IPS DF 4.7 (cell line): Measurements from ENCODE around the gene P2RY12.
A peak's percentile ranks its signal among the peaks of the same experiment; 100 is the strongest.

Source experiments
- DNase-seq: peaks from one replicate; pipeline ENCODE4 v3.0.0-alpha.2; 2013; ENCODE audit warnings: low spot score; ENCODE audit errors: extremely low read depth

The P2RY12 gene

DNA sequence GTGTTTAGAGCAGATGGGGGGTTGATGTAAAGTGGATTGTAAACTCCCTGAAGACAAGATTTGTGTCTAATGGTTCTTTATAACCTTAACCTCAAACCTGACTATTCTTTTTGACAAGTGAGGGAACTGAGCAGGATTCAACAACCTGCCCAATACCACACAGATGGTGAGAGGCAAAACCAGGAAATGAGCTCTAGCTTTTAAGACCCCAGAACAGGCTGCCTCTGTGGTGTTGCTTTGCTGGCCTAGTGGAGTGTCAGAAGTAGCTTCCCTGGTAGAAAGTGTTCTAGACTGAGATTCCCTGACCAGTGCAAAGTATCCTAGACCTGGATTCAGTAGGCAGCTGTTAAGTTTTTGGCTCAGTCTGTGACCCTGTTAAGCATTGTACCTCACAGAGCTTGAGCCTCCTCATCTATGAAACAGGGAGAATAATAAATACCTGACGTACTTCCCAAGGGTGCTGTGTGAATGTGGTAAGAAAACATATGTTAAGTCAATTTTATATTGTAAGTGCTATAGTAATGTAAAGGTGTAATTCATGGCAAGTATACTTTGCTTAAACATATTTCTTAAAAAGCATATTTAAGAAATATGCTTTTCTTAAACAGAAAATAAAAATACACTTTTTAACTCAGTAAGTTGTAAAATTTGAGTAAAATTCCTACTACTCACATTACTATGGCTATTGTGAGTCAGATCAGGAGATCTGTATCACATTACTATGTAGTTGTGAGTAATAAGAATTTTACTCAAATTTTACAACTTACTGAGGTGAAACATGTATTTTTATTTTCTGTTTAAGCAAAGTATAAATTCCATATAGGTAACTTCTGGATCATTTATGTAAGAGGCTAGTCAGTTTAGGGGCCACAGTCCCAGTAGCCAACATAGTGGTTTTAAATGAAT is 76.7 kb downstream of the P2RY12 start:
- no peak for DNase-seq

DNA sequence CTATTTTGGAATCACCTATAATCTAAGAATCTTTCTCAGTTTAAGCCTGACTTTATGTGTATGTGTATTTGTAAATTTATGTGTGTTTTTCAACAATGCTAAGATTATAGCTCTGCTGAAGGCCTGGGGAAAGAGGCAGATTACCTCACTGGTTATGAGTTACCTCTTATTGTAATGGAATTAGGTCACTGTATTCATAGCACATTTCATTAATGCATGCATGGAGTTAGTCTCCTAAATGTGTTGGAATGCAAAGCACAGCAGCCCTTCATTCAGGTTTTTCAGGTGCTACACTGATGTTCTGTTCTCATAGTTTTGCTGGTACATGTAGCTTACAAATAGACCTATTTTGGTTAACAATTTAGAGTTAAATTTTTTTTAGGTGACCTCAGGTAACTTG is 77.4 kb downstream of the P2RY12 start:
- no peak for DNase-seq

DNA sequence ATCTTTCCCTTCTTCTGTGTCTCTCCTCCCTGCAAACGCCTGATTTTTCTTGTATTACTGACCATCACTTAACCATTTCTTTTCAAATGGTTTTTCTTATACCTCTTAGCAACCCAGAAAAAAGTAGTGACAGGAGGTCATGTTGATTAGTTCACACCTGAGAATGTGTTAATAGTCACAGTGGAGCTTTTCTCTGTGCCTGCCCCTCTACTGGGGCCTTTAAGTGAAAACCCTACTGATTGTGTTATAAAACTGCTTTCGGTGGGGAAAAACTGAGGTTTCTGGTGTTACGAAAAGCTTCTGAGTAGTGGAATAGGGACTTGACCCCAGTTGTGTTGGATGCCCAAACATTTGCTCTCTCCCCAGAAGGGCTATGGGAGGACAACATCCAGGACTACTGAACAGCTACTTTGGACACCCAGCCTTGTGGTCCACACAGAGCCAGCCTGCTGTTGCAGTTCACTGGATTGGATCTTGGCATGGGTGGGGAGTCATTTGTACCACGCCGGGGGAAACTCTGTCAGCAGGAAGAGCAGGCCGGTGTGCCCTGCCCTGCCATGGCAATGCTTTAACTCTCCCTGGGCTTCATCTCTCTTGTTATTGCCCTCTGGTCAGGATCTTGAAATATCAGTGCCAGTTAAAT is 78.3 kb downstream of the P2RY12 start:
- no peak for DNase-seq

DNA sequence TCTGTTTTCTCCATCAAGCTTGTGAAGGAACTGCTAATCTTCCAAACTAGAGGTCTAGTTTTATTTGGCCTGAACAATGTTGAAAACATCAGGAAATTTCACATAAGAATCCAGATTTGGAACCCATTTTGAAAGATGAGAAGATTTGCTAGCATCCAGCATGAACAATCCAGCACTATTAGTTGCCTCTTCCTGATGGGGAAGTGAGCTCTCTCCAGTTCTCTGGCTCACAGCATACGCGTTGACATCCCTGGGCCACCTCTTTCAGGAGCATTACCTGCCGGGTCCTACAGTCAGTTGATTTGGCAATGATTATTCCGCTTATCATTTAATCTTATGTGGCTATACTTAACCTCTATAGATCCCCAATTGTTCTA is 78.8 kb downstream of the P2RY12 start:
- DNase-seq: no peak

DNA sequence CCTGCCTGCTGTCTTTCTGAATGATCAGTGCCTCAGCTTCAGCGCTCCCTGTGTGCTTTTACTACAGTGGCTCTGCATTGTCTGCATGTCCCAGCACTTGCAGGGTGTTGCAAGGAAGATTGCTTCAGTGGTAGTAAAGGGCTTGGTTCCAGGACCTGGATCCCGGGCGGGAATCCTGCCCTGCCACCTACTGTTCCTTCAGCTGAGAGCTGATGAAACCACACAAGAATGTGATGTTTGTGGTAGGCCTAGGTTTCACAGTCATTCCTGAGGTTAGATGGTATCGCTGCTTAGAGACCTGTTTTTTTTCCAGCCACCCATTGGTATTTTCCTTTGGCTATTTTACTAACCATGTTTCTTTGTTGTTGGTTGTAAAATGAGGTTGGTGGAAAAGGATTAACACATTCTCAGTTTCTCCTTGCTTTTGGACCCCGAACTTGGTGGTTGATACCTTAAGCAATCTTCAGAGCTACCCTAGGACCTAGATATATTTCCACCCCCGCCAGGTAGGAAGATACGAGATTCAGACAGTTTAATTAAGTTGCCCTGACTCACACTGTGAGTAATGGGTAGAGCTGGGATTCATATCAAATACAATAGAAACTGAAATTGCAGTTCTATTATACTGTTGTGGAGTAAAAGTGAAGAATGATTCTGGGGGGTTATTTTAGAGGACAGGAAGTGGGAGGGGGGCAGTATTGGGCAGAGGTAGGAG is 79.3 kb downstream of the P2RY12 start:
- peak; percentile 71 for DNase-seq

DNA sequence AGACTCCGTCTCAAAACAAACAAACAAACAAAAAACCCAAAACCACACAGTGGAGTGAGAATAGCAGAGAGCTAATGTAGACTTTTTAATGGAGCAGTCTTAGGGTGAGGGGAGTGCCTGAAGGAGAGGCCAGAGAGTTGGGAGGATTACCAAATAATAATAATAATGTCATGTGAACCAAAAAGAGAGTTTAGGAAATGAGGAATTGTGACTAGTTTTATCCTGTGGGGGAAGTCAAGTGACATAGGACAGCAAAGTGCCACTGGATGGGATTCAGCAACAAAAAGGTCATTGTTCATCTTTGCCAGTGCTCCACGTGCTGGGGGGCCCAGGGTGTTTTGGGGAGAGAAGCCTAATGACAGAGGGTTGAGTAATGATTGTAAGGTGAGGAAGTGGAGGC is 80.8 kb downstream of the P2RY12 start:
- DNase-seq: no peak

DNA sequence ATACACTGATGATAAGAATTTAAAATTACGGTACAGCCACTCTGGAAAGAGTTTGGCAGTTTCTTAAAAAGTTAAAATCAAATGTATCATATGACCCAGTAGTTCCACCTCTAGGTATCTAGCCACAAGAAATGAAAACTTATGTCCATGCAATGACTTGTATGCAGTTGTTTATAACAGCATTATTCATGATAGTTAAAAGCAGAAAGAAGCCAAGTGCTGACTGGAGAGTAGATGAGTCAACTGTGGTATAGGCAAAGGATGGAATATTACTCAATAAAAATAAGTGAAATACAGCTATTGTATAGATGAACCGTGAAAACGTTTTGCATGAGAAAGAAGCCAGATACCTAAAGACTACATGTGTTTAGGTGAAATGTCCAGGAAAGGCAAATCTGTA is 82.8 kb downstream of the P2RY12 start:
- no peak for DNase-seq

DNA sequence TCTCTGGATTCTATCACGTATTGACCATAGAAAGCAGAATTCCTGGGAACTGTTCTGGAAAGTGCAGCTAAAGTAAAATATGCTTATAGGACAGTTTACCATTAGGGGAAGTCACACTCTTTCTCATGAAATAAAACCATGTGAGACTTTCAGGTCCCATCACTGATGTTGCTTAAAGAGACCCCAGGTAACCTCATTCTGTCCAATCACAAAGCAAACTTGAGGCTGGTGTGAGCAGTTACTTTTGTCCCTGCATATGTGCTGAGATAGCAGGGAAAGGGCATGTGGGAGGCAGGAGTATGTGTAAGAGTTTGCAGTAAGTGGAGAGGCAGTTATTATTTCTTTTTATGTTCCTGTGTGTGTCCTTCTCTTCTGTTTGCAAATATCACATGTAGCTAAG is 84.0 kb downstream of the P2RY12 start:
- DNase-seq: no peak

DNA sequence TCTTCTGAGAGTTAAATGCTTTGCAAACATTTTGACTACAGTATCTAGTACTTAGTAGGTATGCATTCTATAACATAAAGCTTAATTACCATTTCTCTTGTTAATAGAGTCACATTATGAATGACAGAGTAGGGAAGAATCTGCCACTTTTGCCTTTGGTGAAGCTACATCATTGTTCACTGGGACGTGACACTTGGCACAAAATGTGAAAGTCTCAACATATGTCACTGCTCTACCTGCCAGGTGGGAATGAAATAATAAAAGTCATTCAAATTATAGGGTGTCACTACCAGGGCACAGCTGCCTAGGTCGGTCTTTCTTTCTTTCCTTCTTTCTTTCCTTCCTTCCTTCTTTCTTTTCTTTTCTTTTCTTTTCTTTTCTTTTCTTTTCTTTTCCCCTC is 85.5 kb downstream of the P2RY12 start:
- DNase-seq: no peak

DNA sequence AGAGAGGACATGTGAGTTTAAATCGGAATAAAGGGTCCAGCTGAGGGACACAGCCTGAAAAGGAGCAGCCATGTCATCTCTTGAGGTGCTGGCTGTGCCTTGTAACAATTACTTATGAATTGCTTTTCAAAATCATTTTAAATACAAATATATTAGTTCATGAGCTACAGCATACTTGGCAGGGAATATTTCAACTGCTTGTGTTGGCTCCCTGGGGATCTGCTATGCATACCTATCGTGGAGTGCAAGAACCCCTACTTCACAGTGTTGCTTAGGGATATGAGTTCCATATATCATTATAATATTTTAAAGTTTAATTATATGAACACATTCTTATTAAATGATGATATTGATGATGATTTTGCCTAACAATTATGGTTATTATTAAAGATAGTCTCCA is 87.1 kb downstream of the P2RY12 start:
- DNase-seq: no peak

DNA sequence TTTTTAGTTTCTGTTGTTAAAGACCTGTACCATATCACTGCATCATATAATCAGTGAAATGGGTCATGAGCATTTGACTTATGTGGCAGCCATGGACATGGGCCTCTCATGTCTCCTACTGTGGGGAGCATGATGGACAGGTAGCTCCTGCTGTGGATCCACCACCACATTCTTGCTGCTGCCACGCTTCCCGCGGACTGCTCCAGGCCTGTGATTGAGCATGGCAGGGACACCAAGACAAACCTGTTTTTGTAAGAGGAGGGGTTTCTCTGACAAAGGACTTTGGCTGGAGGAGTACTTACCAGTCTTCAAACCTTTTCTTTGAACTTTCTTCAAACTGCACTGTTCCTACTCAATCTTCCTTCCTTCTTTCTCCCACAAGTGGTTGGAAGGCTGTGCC is 88.3 kb downstream of the P2RY12 start:
- DNase-seq: no peak

DNA sequence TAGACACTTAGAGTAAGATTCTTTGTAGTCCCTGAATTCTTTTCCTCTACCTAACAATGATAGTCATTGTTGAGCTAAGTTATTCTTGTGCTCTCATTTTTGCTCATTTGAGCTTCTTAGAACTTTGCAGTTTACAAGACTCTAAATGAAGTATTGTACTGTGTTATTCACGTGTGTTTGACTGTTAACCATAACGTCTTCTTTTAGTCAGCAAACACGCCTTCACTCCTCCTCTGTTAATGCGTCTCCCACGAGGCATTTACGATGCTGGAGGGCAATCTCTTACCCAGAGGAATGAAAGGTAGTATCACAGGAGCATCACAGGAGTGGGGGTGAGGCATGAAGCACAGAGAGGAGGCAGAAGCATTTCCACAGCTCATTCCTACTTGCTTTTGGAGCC is 91.4 kb downstream of the P2RY12 start:
- no peak for DNase-seq

DNA sequence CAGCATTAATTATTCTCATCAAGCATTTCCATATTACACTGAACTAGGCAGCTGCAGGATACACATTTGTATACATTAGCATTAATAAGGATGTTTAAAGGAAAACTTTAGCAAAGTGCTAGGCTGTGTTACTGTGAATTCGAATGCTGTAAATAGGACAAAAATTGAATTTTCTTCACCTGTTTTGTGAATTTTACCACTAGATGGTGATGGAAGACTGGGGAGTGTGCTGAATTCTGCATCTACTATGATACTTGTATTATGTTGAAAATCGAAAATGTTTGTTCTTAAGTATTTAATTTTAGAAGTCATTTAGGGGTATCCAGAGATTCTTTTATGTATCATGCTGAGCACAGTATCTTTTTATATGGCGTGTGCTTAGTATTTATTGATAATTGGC is 93.9 kb downstream of the P2RY12 start:
- no peak for DNase-seq

DNA sequence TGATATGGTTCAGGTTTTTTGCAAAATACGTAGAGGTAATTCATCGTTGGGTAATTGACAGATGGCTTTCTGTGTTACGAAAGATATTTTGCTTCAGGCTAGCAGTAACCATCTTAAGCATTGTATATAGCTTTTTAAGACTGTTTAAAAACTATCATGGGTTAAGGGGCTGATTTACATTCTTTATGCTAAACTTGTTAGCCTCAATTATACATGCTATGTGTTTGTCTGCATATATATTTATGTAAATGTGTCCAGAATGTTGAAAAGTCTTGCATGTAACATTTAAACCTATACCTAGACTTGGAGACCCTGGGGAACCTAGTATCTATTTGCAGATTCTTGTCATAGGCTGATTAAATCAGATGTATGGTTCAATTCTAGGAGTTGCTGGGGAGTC is 95.1 kb downstream of the P2RY12 start:
- no peak for DNase-seq
